NAMALWA (cell line): ENCODE results near the gene GRB14.
"Not testable (repeated sequence)": the region's sequence is repeated elsewhere in the genome, so short reads cannot be mapped to it uniquely, and the experiment has no call there.

Source experiments
- DNase-seq: peaks from one replicate; pipeline ENCODE4 v3.0.0-alpha.2; 2015; ENCODE audit warnings: low spot score

Gene GRB14

DNA sequence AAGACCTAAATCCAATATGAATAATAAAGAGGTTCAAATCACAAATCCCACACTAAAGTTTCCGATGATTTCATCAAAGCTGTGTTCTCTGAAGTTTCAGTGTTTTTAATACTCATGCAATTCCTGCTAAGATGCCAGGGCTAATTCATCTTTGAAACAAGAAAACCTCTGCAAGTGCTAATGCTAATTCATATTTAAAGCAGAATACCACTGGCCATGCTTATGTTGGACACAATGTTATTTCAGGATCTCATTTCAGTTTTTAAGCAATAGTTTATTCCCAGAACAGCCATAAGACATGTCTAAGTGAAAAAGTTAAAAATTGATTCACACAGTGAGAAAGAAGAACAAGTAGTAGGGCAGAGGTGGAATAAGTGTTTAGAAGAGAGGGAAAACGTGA is 62.8 kb downstream of the GRB14 start:
- no peak for DNase-seq

DNA sequence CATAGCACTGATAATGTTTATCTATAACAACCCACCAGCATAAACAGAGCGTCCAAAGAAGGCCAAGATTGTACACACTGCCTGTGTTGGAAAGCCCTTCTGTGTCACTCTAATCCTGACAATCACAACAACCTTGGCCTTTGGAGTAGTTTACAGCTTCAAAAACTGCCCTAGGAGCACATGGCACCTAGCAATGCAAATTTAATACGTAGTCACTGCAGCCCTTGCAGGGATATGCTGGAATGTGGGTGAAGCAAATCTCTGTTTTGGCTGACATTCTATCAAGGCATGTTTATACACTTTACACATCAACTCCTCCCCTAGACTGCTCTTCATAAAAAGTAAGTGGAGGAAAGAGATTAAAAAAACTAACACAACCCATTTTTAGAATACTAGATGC is 66.8 kb downstream of the GRB14 start:
- DNase-seq = no peak

- DNase-seq = no peak
These were observed 69.8 kb downstream of the GRB14 start for GRCh38 chr2:164551519-164551918.

DNA sequence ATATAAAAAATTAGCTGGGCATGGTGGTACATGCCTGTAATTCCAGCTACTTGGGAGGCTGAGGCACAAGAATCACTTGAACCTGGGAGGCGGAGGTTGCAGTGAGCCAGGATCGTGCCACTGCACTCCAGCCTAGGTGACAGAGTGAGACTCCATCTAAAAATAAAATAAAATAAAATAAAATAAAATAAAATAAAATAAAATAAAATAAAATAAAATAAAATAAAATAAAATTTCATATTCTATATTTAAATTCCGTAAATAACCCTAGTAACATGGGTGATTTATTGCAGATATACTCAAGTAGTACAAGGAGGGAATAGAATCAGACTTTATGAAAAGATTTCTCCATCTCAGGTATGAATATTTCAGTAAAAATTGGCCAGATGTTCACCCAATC is 71.6 kb downstream of the GRB14 start:
- DNase-seq = not testable (repeated sequence)

GRCh38 chr2:164545484-164545883 is 75.8 kb downstream of the GRB14 start:
- no peak for DNase-seq

- no peak for DNase-seq
These were observed 78.7 kb downstream of the GRB14 start for GRCh38 chr2:164542581-164543021.

DNA sequence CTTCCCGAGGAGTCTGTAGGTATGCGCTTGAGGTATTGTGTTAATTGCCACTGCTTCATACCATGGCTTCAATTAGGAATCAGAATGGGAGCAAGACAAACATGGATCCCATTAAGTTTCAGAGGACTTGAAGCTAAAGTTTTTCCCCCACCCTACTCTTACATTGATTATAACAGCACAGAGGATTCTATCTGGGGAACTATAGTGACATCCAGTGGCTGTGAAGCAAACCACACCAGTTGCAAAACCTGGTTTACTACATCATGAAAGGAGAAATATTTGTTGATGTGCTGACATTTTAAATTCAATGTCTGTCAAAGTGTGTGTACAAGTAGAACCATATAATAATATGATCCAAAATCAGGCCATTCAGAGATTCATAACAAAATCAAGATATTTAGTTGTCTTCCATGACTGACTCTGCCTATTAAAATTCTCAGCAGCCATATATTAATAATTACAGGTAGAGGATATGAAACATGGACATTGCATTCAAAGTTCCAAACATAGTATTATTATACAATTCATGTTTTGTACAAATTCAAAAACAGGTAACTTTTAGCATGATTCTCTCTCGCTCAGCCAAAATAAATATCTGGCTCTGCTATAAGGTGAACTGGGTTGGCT is 82.9 kb downstream of the GRB14 start:
- peak; percentile 52 for DNase-seq

DNA sequence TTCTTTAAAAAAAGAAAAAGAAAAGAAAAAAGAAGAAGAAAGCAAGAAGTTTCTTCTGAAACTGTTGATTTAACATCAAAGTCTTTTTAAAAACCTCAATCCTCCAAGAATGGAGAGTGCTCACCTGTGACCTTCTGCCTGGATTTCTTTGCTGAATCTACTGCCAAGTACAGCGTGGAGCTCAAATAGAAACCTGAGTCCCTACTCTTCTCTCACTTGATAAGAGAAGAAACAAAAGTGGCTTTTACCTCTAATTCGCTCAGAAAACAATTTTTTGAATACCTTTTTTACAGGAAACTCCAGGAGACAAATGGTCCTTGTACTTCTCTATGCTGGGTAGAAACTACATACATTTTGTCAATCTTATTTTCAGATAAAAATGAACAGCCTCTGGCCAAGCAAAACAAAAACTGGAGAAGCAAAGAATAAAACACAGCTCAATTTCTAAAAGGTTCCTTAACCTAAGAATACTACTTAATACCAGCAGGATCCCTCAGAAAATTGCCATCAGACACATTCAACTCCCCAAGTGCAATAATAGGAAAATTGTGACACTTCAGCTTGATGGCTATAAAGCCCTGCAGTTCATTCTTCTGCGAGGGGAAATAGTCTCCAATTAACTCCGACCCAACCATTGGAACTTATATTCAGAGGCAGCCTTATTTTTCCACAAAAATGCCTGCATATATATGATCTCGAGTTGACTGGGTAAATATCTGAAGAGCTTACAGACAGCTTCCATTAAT is 85.8 kb downstream of the GRB14 start:
- DNase-seq = no peak

DNA sequence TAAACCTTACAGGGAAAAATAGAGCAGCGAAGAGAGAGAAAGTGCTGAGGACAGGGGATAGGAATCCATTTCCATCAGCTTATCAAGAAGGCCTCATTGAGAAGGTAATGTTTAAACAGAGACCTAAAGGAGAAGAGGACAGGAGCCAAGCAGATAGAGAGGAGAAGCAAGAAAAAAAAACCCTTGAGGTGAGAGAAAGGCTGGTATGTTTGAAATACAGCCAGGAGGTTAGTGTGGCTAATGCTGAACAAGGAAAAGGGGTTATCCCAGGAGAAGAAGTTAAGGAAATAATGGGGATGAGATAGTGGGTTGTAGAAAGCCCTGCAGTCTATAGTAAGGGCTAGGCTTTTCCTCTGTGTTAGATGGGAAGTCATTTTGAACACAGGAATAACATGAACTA is 90.8 kb downstream of the GRB14 start:
- DNase-seq = no peak

- DNase-seq = no peak
These were observed 97.6 kb downstream of the GRB14 start for GRCh38 chr2:164523726-164524125.

- DNase-seq = no peak
These were observed 98.3 kb downstream of the GRB14 start for GRCh38 chr2:164523009-164523408.

- no peak for DNase-seq
These were observed 98.7 kb downstream of the GRB14 start for GRCh38 chr2:164522561-164522981.

- no peak for DNase-seq
These were observed 105.5 kb downstream of the GRB14 start for GRCh38 chr2:164515734-164516133.

DNA sequence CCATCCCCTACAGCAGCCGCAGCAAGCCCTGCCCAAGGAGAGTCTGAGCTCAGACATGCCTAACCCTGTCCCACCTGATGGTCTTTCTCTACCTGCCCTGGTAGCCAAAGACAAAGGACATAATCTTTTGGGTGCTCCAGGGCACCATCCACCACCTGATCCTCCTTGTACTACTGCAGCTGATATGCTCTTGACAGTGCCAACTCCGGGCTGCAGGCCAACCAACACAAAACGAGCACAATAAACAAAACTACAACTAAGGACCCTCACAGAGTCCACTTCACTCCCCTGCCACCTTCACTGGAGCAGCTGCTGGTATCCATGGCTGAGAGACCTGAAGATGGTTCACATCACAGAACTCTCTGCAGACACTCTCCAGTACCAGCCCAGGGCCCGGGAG is 106.3 kb downstream of the GRB14 start:
- DNase-seq = no peak

GRCh38 chr2:164514491-164514890 is 106.8 kb downstream of the GRB14 start:
- no peak for DNase-seq

DNA sequence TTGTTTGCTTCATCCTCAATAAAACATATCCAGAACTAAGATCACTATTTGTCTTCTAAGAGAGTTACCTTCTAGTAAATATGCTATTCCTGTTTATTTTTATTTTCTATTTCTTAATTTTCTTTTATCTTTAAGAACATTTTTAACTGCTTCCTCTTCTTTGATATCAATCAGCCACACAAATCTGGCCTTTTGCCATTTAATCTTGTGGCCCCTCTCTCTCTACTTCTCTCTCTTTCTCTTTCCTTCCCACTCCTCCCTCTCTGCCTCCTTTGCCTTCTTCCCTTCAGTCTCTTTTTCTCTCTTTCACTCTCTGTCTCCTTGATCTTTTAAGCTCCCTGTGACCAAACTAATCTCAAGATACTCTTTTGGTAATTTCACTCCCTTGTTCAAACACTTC is 108.4 kb downstream of the GRB14 start:
- DNase-seq = no peak

GRCh38 chr2:164511738-164512137 is 109.5 kb downstream of the GRB14 start:
- DNase-seq = no peak

DNA sequence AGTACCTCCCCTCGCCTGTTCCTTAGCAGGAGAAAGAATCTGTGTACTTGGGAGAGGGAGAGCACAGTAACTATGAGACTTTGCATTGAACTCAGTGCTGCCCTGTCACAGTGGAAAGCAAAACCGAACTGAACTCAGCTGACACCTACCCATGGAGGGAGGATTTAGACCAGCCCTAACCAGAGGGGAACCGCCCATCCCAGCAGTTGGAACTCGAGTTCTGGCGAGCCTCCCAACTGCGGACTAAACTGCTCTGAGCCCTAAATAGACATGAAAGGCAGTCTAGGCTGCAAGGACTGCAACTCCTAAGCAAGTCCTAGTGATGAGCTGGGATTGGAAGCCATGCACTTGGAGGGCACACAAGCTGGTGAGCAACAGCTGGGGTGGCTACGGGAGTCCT is 110.4 kb downstream of the GRB14 start:
- no peak for DNase-seq

DNA sequence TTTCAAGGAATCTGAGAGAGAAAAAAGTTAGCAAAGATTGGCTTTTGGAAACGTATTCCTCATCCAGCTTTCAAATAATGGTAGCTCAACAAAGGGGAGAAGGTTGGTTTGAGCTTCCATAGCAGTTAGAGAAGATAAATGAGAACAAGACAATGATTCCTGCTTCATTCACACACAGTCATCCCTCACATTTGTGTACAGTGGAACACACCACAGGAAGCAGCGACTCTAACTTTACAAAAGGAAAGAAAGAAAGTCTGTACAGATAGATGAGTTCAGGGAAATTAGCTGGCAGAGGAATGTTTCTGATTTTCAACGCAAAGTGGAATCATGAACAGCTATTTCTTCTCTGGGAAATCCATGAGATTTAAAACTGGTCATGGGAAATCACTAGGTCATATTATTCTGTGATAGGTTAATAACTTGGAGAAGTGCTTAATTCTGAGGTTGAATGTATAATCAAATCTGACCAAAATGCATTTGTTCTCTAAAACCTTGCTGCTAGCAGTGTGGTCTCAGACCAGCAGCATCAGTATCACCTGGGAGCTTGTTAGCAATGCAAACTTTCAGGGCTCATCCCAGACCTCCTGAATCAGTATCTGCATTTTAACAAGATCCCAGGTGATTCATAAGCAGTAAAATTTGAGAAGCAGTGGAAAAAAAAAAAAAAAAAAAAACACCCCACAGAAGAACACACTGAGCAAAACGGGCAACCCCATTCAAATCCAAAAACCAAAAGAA is 112.0 kb downstream of the GRB14 start:
- no peak for DNase-seq

DNA sequence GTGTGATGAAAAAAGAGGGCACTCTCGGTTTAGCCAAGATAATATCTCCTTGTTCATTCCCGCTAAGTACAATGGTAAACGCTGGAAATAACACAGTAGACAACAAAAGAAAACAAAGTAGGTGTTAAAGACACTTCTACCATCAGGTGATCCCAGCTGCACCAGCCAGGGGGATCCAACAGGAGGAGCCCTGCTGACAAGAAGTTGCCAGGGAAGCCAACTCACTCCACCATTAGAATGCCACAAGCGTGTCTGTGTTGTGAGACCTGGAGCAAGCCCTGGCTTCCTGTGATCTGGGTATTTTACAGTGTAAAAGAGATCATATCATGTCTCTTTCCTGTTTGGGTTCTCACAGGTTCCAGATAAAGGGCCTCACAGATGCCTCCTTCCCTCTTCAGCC is 117.0 kb downstream of the GRB14 start:
- no peak for DNase-seq

GRCh38 chr2:164498836-164499235 is 122.4 kb downstream of the GRB14 start:
- DNase-seq = no peak

DNA sequence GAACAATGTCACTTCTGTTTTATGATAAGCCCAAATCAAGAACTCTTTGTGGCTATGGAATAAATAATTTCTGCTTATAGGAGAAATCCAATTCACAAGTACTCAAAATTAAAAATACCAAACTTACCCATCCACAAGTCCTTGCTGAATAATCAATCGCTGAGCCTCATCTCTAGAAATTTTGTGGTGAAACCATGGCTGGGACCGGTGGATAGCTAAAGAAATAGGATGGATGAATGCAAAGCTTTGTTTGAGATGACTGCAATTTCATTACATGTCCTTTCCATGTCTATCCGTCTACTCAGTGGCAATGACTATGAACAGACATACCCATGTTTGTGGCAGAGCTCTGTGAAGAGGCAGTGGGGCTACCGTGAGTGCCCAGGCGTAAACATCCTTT is 124.4 kb downstream of the GRB14 start:
- no peak for DNase-seq

- no peak for DNase-seq
These were observed 124.9 kb downstream of the GRB14 start for GRCh38 chr2:164496421-164496820.
